Esophagus squamous epithelium (tissue), 5 donors: Measurements from ENCODE around the gene CLBA1. TPM values are rescaled to one million over a fixed set of nuclear protein-coding genes. Genes with fewer than 3 reads are reported as not detected.

Experiments
- DNase-seq: peaks from one replicate; lab custom pipeline; 2025; lab: John Stamatoyannopoulos, UW
- H3K27ac ChIP-seq, 4 donors: fragments of 200-600 bp; sonication (generic); one replicate each; pipeline ENCODE4 v1.5.1; 2016 to 2019; ENCODE audit warnings: mild to moderate bottlenecking in 1 of 4
- H3K27me3 ChIP-seq, 4 donors: fragments of 200-600 bp; sonication (generic); 1 replicate in 3 of 4; 2 replicates in 1 of 4; pipeline versions ENCODE4 v1.5.1 to v1.6.0; 2017 to 2021; ENCODE audit warnings: antibody characterized with exemption in 1 of 4
- H3K36me3 ChIP-seq, 3 donors: fragments of 200-600 bp; sonication (generic); one replicate each; pipeline ENCODE4 v1.5.1; 2016 to 2019
- H3K4me1 ChIP-seq, 3 donors: fragments of 200-600 bp; sonication (generic); one replicate each; pipeline ENCODE4 v1.5.1; 2017 to 2019
- H3K4me3 ChIP-seq, 4 donors: fragments of 200-600 bp; sonication (generic); 1 replicate in 3 of 4; 2 replicates in 1 of 4; pipeline ENCODE4 v1.5.1; 2016 to 2019; ENCODE audit warnings: mild to moderate bottlenecking in 2 of 4, moderate library complexity in 1 of 4
- H3K9me3 ChIP-seq, 3 donors: fragments of 200-600 bp; sonication (generic); one replicate each; pipeline ENCODE4 v1.5.1; 2016 to 2019
- CTCF ChIP-seq, 6 experiments: fragments of 450-650 bp in 4 of 6; fragments of 200-600 bp in 2 of 6; sonication (generic) in 2 of 6; IDR thresholded peaks; one replicate each; pipeline ENCODE4 v1.5.1; 2016 to 2019; ENCODE audit warnings: antibody characterized with exemption in 6 of 6, mild to moderate bottlenecking in 4 of 6, moderate library complexity in 4 of 6
- POLR2A ChIP-seq, 4 donors: fragments of 450-650 bp; IDR thresholded peaks; one replicate each; pipeline ENCODE4 v1.6.1; 2017; ENCODE audit warnings: antibody characterized with exemption in 4 of 4, mild to moderate bottlenecking in 4 of 4, moderate library complexity in 3 of 4
- WGBS, 2 donors: methylation state at CpG; one replicate each; pipeline ENCODE4 v1.1.5; 2018; 5-methylcytosine and 5-hydroxymethylcytosine counted together
- intact Hi-C: fragments of 100-400 bp; cut with DNase I; formaldehyde crosslinking; loops from one replicate; pipeline ENCODE4 v1.15.0; 2022
- total RNA-seq, 4 donors: library from RNA; depleted of rRNA; stranded (reverse); fragments of >200 nt; gene quantifications; one replicate each; pipeline ENCODE4 v1.1.0, GENCODE V29; 2016
- donor health status: DM: yes; HTN: yes; CAD: no.

CLBA1 gene
- total RNA-seq, 4 donors from 2014 or later = 5.5 to 19.3 (median 7.3) TPM

GRCh38 chr14:105019861-105020814 lies 34.5 kb downstream of the CLBA1 start:
- Histone ChIP-seq H3K27ac (peak overlapping the region; percentile 88 to 97 (median 94)), H3K36me3 (no peaks in the 10 kb centered on the region), H3K4me3 (peak overlapping the region; percentile 58 to 98 (median 96)), H3K4me1 (peaks cover 25 to 80% (median 54%) of the 10 kb centered on the region in 3 donors), H3K27me3 (no peaks in the 10 kb centered on the region), H3K9me3 (no peaks in the 10 kb centered on the region)
- TF ChIP-seq POLR2A (IDR thresholded peaks at IDR 0.05) (no peak), CTCF (IDR thresholded peaks at IDR 0.05) (peak in 1 of 6 experiments; percentile 14)
- DNase-seq = no peak
- intact Hi-C loops = no loop called here
- 6 to 9% methylated on average over 20 to 53 of the region's 75 CpGs for WGBS, 2 donors

DNA sequence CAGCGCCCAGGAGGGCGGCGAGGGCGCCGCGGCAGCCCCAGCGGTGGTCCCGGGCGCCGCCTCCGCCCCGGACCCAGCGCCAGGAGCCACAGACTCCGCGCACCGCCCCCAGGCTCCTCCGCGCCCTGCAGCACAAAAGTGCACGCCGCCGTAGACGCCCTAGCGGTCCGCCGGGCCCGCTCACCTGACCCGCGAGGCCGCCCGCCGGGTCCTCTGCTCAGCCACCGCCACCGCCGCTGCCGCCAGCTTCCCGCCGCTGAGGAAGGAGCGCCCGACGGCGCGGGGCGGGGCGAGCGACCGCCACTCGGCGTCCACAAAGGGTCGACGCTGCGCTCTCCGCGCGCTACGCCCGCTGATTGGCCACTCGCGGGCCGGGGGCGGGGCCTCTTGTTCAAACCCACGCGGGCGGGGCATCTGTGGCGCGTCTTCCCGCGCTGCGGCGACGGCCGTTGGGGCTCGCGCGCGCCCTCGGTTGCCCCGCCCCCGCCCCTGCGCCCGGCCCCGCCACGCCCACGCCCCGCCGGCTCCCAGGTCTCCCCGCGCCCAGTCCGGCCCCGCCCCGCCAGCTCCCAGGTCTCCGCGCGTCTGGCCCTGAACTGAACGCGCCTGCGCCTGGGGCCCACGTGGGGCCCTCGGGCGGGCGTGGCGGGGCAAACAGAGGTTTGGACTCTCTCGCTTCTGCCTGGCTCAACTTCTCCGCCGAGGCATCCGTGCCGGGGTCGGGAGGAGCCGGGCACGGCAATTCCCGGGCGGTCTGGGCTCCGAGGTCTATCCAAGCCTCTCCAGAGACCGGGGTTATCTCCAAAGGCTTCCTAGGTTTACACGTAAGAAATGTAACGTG lies 35.4 kb downstream of the CLBA1 start, which contains the start of gene CDCA4:
TSS of gene CDCA4 (minus strand) at position 269 of the 841 bp plus-strand sequence. CDS start 9,154 bp downstream, outside the sequence.
- WGBS, 2 donors = 0 to 4% methylated on average over 2 to 5 of the region's 115 CpGs
- Histone ChIP-seq H3K36me3 (no peaks in the 10 kb centered on the region), H3K9me3 (no peaks in the 10 kb centered on the region), H3K27ac (peak within 1 kb of the TSS; percentile 93 to 97 (median 94)), H3K27me3 (no peaks in the 10 kb centered on the region), H3K4me1 (peaks cover 19 to 72% (median 45%) of the 10 kb centered on the region in 3 donors), H3K4me3 (peak within 1 kb of the TSS; percentile 68 to 98 (median 96))
- DNase-seq = peak; percentile 86
- TF ChIP-seq CTCF (IDR thresholded peaks at IDR 0.05) (peak in 3 of 6 experiments; percentile 7 to 28 (median 23)), POLR2A (IDR thresholded peaks at IDR 0.05) (peak in 3 of 4 donors; percentile 75 to 84 (median 81))
- intact Hi-C loops = no loop called here

DNA sequence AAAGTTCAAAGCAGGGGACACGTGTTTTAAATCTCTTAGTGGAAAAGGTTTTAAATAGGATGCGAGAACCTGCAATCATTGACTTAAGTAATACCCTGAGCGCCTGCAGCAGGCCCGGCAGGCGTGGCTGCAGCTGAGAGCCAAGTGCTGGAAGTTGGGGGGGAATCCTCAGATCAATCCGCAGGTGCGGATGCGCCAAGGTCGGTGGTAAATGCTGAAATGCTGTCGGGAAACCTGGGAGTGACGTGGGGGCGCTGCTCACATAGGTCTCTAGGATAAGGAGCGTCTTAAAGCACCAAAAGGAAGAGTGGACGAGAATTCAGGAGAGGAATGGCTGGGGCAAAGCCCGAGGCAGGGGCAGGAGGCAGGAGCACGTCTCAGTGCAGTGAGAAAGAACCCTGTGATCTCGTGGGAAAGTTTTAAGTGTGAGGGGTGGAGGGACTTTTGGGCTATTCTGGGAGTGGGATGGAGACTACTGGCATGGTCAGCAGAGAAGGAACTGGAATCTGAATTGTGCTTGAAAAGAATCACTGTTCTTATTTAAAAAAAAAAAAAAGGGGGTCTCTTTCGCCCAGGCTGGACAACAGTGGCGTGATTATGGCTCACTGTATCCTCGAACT lies 36.2 kb downstream of the CLBA1 start:
- no peaks in the 10 kb centered on the region for H3K27me3 ChIP-seq
- intact Hi-C loops = no loop called here
- peak overlapping the region; percentile 84 to 95 (median 89) for H3K27ac ChIP-seq
- H3K4me1 ChIP-seq = peaks cover 13 to 70% (median 39%) of the 10 kb centered on the region in 3 donors
- H3K9me3 ChIP-seq = no peaks in the 10 kb centered on the region
- peak overlapping the region; percentile 37 to 98 (median 81) for H3K4me3 ChIP-seq
- 9 to 15% methylated on average over 15 to 20 of the region's 20 CpGs for WGBS, 2 donors
- no peak for DNase-seq
- TF ChIP-seq CTCF (IDR thresholded peaks at IDR 0.05) (no peak), POLR2A (IDR thresholded peaks at IDR 0.05) (no peak)
- H3K36me3 ChIP-seq = no peaks in the 10 kb centered on the region

- Histone ChIP-seq H3K27ac (peak overlapping the region in 3 of 4 donors; percentile 84 to 95 (median 93)), H3K4me1 (peaks cover 13 to 68% (median 34%) of the 10 kb centered on the region in 3 donors), H3K36me3 (no peaks in the 10 kb centered on the region), H3K4me3 (peak overlapping the region in 2 of 4 donors; percentile 68 to 98), H3K27me3 (no peaks in the 10 kb centered on the region), H3K9me3 (no peaks in the 10 kb centered on the region)
- 75 to 85% methylated on average over 2 of the region's 2 CpGs for WGBS, 2 donors
- TF ChIP-seq POLR2A (IDR thresholded peaks at IDR 0.05) (no peak), CTCF (IDR thresholded peaks at IDR 0.05) (no peak)
- intact Hi-C loops = no loop called here
- no peak for DNase-seq
These were observed 36.7 kb downstream of the CLBA1 start for GRCh38 chr14:105022276-105022670.
